ENCODE results near the gene IL16.
A peak's percentile ranks its signal among the peaks of the same experiment; 100 is the strongest.

Gene IL16

DNA sequence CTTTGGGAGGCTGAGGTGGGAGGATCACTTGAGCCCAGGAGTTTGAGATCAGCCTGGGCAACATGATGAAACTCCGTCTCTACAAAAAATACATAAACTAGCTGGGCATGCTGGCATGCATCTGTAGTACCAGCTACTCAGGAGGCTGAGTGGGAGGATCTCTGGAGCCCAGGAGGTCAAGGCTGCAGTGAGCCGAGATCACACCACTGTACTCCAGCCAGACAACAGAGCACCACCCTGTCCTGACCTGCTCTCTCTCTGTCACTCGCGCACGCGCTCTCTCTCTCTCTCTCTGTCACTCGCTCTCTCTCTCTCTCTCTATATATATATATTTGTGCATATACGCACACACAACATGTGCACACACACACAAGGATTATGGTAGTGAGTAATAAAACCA, 61.8 kb downstream of the IL16 start:
- no peak for DNase-seq

DNA sequence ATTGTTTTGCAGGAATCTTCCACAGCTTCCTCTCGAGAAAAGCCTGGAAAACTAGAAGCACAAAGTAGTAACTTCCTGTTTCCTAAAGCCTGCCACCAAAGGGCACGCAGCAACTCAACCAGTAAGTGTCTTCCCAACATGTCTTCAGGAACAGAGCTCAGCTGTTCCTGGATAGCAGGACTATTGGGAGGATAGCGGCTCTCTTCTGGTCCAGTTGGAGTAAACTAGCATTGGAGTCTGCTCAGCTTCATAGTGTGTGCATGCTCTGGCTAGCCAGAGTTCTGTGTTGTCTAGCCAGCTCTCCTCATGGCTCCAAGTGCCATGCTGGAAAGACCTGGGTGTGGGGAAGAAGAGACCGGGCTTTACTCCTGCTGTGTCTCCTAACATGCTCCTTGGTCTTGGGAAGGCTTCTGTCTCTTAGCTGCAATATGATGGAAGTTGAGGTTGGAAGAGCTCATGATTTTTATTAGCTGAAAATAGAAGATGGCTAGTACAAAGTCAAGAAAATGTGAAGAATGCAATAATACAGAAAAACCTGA, 63.1 kb downstream of the IL16 start:
- DNase-seq: no peak

- DNase-seq: no peak
Observed at GRCh38 chr15:81261172-81261811, 64.6 kb downstream of the IL16 start.

DNA sequence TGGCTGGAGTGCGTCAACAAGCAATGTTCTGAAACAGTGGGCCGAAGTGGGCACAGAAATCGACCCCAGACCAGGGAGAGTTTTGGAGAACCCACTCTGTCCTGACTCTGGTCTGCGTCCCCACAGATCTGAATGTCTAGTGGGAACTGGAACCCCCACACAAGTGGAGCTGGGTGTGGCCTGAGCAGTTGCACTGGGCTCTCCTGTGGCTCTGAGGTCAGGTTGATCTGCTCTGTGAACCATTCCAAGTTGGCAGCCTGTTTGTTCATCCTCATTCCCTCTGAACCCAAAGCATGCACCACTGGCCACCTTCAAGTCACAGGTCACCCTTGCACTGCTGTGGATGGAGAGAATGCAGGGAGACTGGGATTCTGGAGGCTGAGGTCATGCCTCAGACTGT, 66.8 kb downstream of the IL16 start:
- no peak for DNase-seq

GRCh38 chr15:81264072-81264857, 67.6 kb downstream of the IL16 start:
- DNase-seq: no peak

DNA sequence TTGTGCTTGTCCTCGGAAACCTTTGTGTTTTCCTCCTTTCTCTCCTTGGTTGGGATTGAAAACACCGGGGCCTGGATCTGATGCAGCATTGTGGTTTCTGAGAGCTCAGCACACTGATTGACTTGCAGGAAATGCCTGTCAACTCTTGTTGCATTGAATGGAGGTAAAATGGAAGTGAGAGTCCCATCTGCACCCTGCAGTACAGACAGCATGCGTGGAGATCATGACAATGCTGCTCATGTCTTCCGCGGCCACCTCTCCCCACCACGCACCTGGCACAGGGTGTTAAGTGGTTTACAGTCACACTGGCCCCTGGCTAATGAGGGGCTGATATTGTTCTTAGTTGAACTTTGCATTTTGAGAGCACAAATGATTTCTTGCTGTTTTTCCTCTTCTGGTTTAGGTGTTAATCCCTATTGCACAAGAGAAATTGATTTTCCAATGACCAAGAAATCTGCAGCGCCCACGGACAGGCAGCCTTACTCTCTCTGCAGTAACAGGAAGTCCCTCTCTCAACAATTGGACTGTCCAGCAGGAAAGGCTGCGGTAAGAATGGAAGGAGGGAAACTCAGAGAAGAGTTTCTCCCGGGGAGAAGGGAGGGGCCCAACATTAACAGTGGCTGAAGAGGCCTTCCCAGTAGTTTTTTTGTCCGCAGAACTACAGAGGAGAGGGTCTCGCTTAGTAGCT, 68.7 kb downstream of the IL16 start:
- DNase-seq: no peak

DNA sequence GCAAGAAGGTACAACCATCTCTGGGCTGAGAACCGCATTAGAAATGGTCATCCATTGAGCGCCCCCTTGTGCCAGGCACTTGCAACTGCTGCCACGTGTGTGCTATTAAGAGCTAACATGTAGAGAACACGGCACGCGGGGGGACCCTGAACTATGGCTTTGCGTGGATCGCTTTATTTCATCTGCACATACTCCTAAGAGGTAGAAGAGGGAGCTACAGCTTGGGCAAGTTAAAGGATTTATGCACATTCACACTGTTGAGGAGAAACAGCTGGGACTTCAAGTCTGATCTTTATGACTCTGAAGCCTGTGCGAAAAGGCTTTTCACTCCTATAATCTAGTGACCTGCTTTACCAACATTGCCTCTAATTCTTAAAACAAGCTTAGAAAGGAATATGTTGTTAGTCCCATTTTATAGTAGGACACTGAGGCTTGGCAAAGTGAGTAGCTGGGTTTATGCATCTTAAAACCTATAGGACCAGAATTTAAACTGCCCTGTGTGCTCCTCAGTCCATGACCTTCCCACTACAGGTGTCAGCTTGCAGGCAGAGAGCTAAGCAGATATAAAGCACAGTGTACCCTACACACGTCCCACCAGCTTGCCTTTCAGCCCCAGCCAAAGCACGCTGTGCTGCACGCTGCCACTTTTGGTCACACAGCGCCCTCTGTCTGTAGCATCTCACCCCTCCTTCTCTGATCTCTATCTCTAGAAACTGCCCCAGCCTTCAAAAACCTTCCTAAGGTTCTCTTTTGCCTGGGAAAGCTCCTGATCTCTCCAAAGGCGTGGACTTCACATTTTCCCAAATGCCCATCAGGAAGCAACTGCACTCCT, 69.5 kb downstream of the IL16 start:
- peak; percentile 86 to 87 for DNase-seq

- DNase-seq: no peak
Observed at GRCh38 chr15:81268340-81268739, 71.7 kb downstream of the IL16 start.

DNA sequence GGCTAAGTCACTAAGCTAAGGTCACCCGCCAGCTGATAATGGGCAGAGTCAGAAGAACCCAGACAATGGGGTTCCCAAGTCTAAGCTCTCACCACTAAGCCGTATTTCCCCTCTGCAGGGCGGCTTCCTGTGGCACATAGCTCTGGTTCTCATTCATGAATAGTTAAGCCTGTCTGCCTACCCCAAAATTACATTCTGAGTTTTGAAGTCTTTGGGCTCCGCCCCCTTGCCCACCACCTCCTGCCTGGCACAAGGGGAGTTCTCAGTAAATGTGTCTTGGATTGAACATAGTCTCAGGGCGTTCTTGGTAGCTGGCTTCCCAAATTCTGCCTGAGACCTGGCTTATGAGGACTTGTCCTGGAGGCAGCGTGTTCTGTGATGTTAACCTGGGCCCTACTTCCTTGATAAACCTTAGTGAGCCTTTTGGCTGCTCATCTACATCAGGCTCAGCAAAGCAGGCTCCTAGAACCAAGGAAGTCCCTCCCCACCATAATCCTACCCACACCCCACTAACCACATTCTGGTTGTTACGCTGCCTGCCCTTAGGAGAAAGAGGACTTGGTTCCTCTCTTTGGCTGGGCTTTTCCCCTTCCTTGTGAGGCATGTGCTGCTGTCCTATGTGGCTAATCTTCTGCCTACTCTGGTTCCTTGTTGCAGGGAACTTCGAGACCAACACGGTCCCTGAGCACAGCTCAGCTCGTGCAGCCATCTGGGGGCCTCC, 72.4 kb downstream of the IL16 start:
- DNase-seq: peak; percentile 56 to 57

DNA sequence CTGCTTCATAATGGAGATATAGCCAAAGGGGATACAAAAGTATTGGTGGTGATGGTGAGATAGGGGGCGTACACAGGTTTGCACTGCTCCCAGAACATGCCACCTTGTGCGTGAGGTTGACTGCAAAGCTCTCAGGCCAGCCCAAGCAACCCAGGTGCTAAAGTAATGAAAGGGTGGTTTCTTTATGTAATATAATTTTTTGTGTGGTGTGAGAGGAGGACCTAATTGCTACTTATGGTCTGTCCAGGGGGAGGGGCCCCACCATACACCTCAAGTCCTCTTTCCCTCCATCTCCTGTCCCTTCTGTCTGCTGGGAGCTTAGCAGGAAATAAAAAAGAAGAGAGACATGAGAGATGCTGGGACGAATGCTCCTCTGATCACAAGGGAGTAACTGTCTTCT, 73.5 kb downstream of the IL16 start:
- no peak for DNase-seq

- DNase-seq: no peak
Observed at GRCh38 chr15:81270781-81271491, 74.3 kb downstream of the IL16 start.

- DNase-seq: no peak
Observed at GRCh38 chr15:81271761-81272644, 75.3 kb downstream of the IL16 start.

DNA sequence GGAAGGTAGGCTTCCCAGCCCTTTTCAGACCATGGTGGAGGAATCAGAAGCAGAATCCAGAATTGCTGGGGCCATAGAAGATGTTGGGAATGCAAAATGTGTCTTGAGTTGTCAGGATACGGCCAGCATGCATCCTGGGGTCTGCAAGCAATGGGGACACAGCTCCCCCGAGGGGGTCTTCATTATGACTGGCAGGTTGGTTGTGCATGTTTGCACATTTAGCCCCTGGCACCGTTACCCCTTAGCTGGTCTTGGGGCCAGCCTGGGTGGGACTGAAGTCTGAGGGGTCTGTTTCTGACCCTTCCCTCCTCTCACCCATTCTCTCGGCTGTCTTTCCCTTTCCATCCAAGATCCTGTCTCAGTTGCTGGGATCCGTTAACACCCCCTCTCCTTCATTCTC, 76.5 kb downstream of the IL16 start:
- DNase-seq: no peak

- DNase-seq: no peak
Observed at GRCh38 chr15:81273855-81274254, 77.2 kb downstream of the IL16 start.

DNA sequence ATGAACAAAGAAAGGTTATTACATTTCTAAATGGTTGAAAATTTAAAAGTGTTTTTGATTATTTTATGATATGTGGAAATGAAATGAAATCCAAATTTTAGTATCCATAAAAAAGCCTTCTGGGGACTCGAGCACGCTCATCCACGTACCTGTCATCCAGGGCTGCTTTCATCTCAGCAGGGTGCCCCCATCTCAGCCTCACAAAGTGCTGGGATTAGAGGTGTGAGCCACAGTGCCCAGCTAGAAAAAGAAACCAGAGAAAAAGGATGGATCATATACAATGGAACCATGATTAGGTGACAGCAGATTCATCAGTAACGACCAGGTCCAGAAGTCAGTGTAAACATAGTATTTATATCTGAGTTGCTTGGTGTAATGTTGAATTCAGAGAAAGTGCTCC, 77.6 kb downstream of the IL16 start:
- DNase-seq: no peak

DNA sequence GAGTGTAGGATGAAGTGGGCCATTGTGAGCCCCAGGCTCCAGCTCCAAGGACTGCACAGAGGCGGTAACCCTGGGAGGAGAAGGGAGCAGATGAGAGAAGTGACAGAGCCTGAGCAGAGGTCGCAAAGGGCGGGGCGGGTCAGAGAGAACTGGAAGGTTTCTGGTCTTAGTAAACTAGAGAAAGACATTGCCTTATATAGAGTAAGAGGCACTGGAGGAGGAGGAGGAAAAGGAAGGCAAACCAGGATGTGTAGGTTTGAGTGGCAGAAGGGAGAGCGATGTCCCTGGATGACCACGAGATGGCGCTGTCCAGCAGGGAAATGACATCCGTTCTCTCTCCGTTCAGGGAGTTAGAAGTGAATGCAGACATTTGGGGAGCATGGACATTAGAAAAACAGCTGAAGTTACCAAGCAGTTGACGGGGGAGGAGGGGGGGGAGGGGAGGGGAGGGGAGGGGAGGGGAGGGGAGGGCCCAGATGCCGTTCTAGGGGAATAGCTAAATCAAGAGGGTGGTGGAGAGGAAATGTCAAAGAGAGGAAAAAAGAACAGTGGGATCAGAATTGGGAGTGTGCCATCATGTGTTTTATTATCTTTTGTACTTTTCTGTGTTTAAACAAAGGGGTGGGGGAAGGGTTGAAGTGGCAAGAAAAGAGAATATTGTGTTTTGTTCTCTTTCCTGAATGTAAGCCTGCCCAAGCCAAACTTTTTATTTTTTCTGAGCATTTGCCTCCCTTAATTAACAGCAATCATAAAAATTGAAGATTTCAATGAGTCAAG, 78.4 kb downstream of the IL16 start:
- peak; percentile 92 to 96 for DNase-seq

DNA sequence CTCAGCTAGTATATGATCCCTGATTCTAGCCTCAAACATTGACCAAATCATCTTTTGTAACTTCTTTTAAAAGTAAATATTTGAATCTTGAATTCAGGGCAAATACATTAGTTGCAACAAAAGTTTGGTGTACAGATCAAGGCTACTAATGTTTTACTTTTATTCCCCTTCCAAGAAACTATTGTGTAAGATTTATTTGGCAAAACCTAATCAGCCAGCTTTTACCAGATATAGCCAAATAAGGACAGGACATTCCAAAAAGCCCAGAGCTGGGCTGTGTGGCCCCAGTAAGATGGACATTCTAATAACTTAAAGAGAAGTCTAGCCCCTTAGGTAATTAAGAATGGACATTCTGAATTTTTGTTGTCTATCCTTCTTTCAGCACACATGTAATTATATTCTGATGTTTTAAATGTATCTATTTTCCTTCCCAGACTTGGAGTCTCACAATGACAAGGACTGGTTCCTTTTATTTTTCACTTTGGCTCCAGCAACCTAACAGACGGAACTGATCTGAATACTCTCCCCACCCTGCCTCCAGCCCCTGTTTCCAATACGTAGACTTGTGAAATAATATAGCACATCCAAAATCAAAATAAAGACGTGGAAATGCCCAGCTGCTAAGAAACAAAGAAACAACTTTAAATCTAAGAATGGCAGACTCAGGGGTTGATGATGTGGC, 79.2 kb downstream of the IL16 start:
- no peak for DNase-seq

- DNase-seq: no peak
Observed at GRCh38 chr15:81276967-81277366, 80.3 kb downstream of the IL16 start.

GRCh38 chr15:81277851-81278250, 81.2 kb downstream of the IL16 start:
- no peak for DNase-seq
